HL-60 (cell line): ENCODE results near the gene HTRA1.

ENCODE experiments used
- GABPA ChIP-seq: IDR thresholded peaks from 2 replicates; pipeline ENCODE4 v1.6.1; 2012; ENCODE audit warnings: low read depth
- SPI1 ChIP-seq: IDR thresholded peaks from 2 replicates; pipeline ENCODE4 v1.6.1; 2012; ENCODE audit warnings: low read depth, mild to moderate bottlenecking, borderline replicate concordance

- TF ChIP-seq SPI1 = no peak
- no peak for TF ChIP-seq GABPA
Measured at GRCh38 chr10:122544493-122544892, 83.1 kb downstream of the HTRA1 start.
